HCT116 (cell line): ENCODE data around the gene AGTPBP1. TPM values are rescaled to one million over a fixed set of nuclear protein-coding genes. Genes with fewer than 3 reads are reported as not detected.
"Not testable (repeated sequence)": the region's sequence is repeated elsewhere in the genome, so short reads cannot be mapped to it uniquely, and the experiment has no call there.

Source experiments
- ATAC-seq: fragments of 200-7000 bp; cut with Tn5 transposase; 2 replicates; pipeline ENCODE4 v1.9.1; 2020; ENCODE audit warnings: mild to moderate bottlenecking, moderate library complexity
- BruUV-seq: library from RNA; stranded (reverse); fragments of 400-500 nt; replicated peaks from 2 replicates; lab custom pipeline; 2021; lab: Mats Ljungman, UMichigan
- CTCF ChIA-PET: fragments of 300-600 bp; sonication (Branson Sonifier 250); formaldehyde crosslinking; loops from one replicate; lab custom pipeline; 2021; ENCODE audit warnings: antibody characterized with exemption; lab: Charles Lee
- POLR2A ChIA-PET: fragments of 300-600, 350-600 bp; sonication (Branson Sonifier 250); formaldehyde crosslinking; loops from one replicate; lab custom pipeline; 2021; ENCODE audit warnings: antibody characterized with exemption; lab: Charles Lee
- RAD21 ChIA-PET, 2 experiments: fragments of 300-600 bp; sonication (Branson Sonifier 250); formaldehyde crosslinking; loops; one replicate each; lab custom pipeline; 2023; ENCODE audit warnings: low total read pairs in 2 of 2; ENCODE audit not compliant: uncharacterized antibody in 2 of 2, unreplicated experiment in 2 of 2, low non-redundant PET in 1 of 2; lab: Charles Lee
- DNase-seq: peaks from one replicate; pipeline ENCODE4 v3.0.0-alpha.2; 2010; ENCODE audit warnings: low read depth, low spot score
- H2AFZ ChIP-seq: fragments of 200-600 bp; shearing (Covaris generic), sonication (generic); 2 replicates; pipeline ENCODE4 v1.6.1; 2017; ENCODE audit warnings: low read depth, mixed run types, mixed read lengths, antibody characterized with exemption, low read length; ENCODE audit not compliant: poor library complexity, severe bottlenecking
- H3K27ac ChIP-seq: 2 replicates; pipeline ENCODE4 v1.5.1; 2012; ENCODE audit warnings: low read depth, low read length
- H3K27me3 ChIP-seq: fragments of 200-600 bp; sonication (generic); 2 replicates; pipeline ENCODE4 v1.6.1; 2016; ENCODE audit warnings: mixed run types, low read length, mixed read lengths; ENCODE audit not compliant: insufficient read depth
- H3K36me3 ChIP-seq, 2 experiments: fragments of 200-500 bp in 1 of 2; fragments of 200-600 bp in 1 of 2; sonication (Bioruptor generic) in 1 of 2; sonication (generic) in 1 of 2; 2 replicates each; pipeline versions ENCODE4 v1.5.1 to v1.6.1; 2014 to 2016; ENCODE audit warnings: low read length in 2 of 2, inconsistent platforms in 1 of 2, mixed read lengths in 1 of 2, mixed run types in 1 of 2; ENCODE audit not compliant: insufficient read depth in 2 of 2, control insufficient read depth in 1 of 2
- H3K4me1 ChIP-seq, 2 experiments: fragments of 200-600 bp in 1 of 2; sonication (generic) in 1 of 2; 2 replicates each; pipeline versions ENCODE4 v1.5.1 to v1.6.1; 2012 to 2017; ENCODE audit warnings: low read length in 2 of 2, inconsistent platforms in 1 of 2, mild to moderate bottlenecking in 1 of 2, mixed read lengths in 1 of 2, mixed run types in 1 of 2, moderate library complexity in 1 of 2; ENCODE audit not compliant: insufficient read depth in 2 of 2, control insufficient read depth in 1 of 2
- H3K4me2 ChIP-seq: fragments of 200-600 bp; sonication (generic); 2 replicates; pipeline ENCODE4 v1.6.1; 2017; ENCODE audit warnings: mixed run types, low read length, mixed read lengths
- H3K4me3 ChIP-seq, 2 experiments: fragments of 200-600 bp in 1 of 2; sonication (generic) in 1 of 2; replicated peaks in 1 of 2; 2 replicates each; pipeline ENCODE4 v1.5.1; 2011 to 2016; ENCODE audit warnings: low read length in 2 of 2, control low read depth in 1 of 2, low read depth in 1 of 2, mild to moderate bottlenecking in 1 of 2, mixed read lengths in 1 of 2, mixed run types in 1 of 2
- H3K79me2 ChIP-seq: fragments of 200-600 bp; sonication (generic); 2 replicates; pipeline ENCODE4 v1.6.1; 2017; ENCODE audit warnings: mild to moderate bottlenecking, mixed run types, low read length, moderate library complexity, mixed read lengths; ENCODE audit not compliant: insufficient read depth
- H3K9ac ChIP-seq: fragments of 200-600 bp; sonication (generic); 2 replicates; pipeline ENCODE4 v1.6.1; 2016; ENCODE audit warnings: low read length, mixed read lengths
- H3K9me2 ChIP-seq: fragments of 200-600 bp; sonication (generic), shearing (Covaris generic); 2 replicates; pipeline ENCODE4 v1.6.1; 2017; ENCODE audit warnings: mixed run types, mild to moderate bottlenecking, moderate library complexity; ENCODE audit not compliant: insufficient read depth
- H3K9me3 ChIP-seq, 2 experiments: fragments of 200-500 bp in 1 of 2; fragments of 200-600 bp in 1 of 2; sonication (Bioruptor generic) in 1 of 2; sonication (generic) in 1 of 2; 2 replicates each; pipeline ENCODE4 v1.6.1; 2014 to 2017; ENCODE audit warnings: low read length in 2 of 2, mixed read lengths in 2 of 2, inconsistent platforms in 1 of 2, low read depth in 1 of 2, mild to moderate bottlenecking in 1 of 2, mixed run types in 1 of 2, moderate library complexity in 1 of 2; ENCODE audit not compliant: control insufficient read depth in 1 of 2, insufficient read depth in 1 of 2
- H4K20me1 ChIP-seq: fragments of 200-600 bp; sonication (generic), shearing (Covaris generic); 2 replicates; pipeline ENCODE4 v1.6.1; 2017; ENCODE audit warnings: mixed run types, mild to moderate bottlenecking, moderate library complexity; ENCODE audit not compliant: insufficient read depth
- EGR1 ChIP-seq: IDR thresholded peaks from 2 replicates; pipeline ENCODE4 v1.6.1; 2012; ENCODE audit warnings: low read depth
- ELF1 ChIP-seq: IDR thresholded peaks from 2 replicates; pipeline ENCODE4 v1.6.1; 2012; ENCODE audit warnings: low read depth, borderline replicate concordance
- EZH2 ChIP-seq: fragments of 200-600 bp; sonication (generic); IDR thresholded peaks from 2 replicates; pipeline ENCODE4 v1.6.1; 2017; ENCODE audit warnings: antibody characterized with exemption, mixed run types
- JUND ChIP-seq: IDR thresholded peaks from 2 replicates; pipeline ENCODE4 v1.6.1; 2012
- RAD21 ChIP-seq: IDR thresholded peaks from 2 replicates; pipeline ENCODE4 v1.6.1; 2012; ENCODE audit warnings: low read depth, mild to moderate bottlenecking
- SIN3A ChIP-seq: IDR thresholded peaks from 2 replicates; pipeline ENCODE4 v1.6.1; 2012; ENCODE audit warnings: low read depth
- intact Hi-C: fragments of 100-400 bp; cut with micrococcal nuclease; formaldehyde crosslinking; loops from 2 replicates; pipeline ENCODE4 v1.10.0; 2022
- total RNA-seq: library from RNA; stranded (reverse); gene quantifications from one replicate; pipeline ENCODE4 v1.2.1, GENCODE V29; 2021; ENCODE audit not compliant: unreplicated experiment
- TF ChIP-seq, protein P1 (sequence below), 3 experiments: fragments of 200-600 bp in 1 of 3; sonication (generic) in 1 of 3; IDR thresholded peaks in 2 of 3; conservative IDR thresholded peaks in 1 of 3; 2 replicates each; pipeline ENCODE4 v1.5.1; 2012 to 2017; ENCODE audit warnings: low read depth in 2 of 3, low read length in 2 of 3, antibody characterized with exemption in 1 of 3, borderline replicate concordance in 1 of 3, control low read depth in 1 of 3, mild to moderate bottlenecking in 1 of 3, mixed read lengths in 1 of 3, mixed run types in 1 of 3, moderate library complexity in 1 of 3; ENCODE audit not compliant: insufficient read depth in 1 of 3

AGTPBP1 gene
- total RNA-seq, 1 experiment from 2014 or later = 17.4 TPM

DNA sequence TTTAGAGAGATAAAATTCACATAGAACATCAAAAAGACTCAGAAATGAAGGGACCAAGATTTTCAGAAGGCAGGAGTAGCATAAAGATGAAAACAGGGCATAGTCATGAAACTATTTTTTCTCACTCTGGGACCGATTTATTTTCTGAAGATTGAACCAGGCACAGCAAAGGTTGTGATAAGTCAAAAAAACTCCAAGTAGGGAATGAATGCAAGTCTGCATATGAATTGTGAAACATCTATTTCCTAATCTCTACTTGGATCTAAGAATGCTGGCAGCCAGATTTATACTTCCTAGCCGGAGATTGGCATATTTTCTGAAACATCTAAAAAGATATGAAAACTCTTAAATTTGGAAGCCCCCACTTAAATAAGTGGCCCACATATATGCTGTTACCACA, 16.0 kb upstream of the AGTPBP1 start:
- POLR2A ChIA-PET, H4K20me1 ChIP-seq, H3K36me3 ChIP-seq, H3K9ac ChIP-seq, H3K9me2 ChIP-seq, BruUV-seq, H2AFZ ChIP-seq, H3K27me3 ChIP-seq, H3K9me3 ChIP-seq, ATAC-seq, intact Hi-C loops, DNase-seq, H3K4me1 ChIP-seq, H3K4me2 ChIP-seq, H3K79me2 ChIP-seq, H3K4me3 ChIP-seq, H3K27ac ChIP-seq, RAD21 ChIA-PET, CTCF ChIA-PET: not testable (repeated sequence)

DNA sequence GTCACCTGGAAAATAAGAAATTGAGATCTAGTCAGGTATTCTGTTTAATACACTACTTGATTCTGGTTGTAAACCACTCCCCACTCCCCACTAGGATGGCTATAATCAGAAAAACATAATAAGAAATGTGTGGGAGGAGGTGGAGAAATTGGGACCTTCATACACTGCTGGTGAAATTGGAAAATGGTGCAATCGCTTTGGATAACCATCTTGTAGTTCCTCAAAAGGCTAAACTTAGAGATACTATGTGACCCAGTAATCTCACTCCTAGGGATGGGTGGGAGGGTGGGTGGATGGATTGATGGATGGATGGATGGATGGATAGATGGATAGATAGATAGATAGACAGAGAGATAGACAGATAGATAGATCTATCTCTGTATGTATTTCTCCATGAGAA, 14.5 kb upstream of the AGTPBP1 start:
- H3K4me1 ChIP-seq, H3K27me3 ChIP-seq, H3K79me2 ChIP-seq, H3K9ac ChIP-seq, H4K20me1 ChIP-seq, H2AFZ ChIP-seq, RAD21 ChIA-PET, CTCF ChIA-PET, H3K36me3 ChIP-seq, H3K9me3 ChIP-seq, DNase-seq, intact Hi-C loops, H3K9me2 ChIP-seq, POLR2A ChIA-PET, H3K27ac ChIP-seq, H3K4me3 ChIP-seq, ATAC-seq, H3K4me2 ChIP-seq, BruUV-seq: not testable (repeated sequence)

- ChIA-PET CTCF (no interaction called here), POLR2A (no interaction called here), RAD21 (no interaction called here)
- Histone ChIP-seq H3K27me3 (peaks cover 10% of the 10 kb centered on the region; the same call in 1 of the 2 replicates), H3K9ac (no peak overlapping the region), H2AFZ (no peak overlapping the region), H3K4me3 (no peak overlapping the region), H4K20me1 (no peaks in the 10 kb centered on the region), H3K9me3 (no peaks in the 10 kb centered on the region), H3K27ac (no peak overlapping the region), H3K36me3 (no peaks in the 10 kb centered on the region), H3K4me2 (no peak overlapping the region), H3K9me2 (no peaks in the 10 kb centered on the region), H3K4me1 (peaks cover 17 to 26% of the 10 kb centered on the region in 2 experiments), H3K79me2 (no peaks in the 10 kb centered on the region)
- DNase-seq (no peak), ATAC-seq (no peak)
- no peak for TF ChIP-seq EGR1
- TF ChIP-seq EZH2 = no peak
- no peak for TF ChIP-seq SIN3A
- TF ChIP-seq ELF1 = no peak
- no peak for TF ChIP-seq JUND
- no peak for TF ChIP-seq RAD21
- TF ChIP-seq, protein P1, sequence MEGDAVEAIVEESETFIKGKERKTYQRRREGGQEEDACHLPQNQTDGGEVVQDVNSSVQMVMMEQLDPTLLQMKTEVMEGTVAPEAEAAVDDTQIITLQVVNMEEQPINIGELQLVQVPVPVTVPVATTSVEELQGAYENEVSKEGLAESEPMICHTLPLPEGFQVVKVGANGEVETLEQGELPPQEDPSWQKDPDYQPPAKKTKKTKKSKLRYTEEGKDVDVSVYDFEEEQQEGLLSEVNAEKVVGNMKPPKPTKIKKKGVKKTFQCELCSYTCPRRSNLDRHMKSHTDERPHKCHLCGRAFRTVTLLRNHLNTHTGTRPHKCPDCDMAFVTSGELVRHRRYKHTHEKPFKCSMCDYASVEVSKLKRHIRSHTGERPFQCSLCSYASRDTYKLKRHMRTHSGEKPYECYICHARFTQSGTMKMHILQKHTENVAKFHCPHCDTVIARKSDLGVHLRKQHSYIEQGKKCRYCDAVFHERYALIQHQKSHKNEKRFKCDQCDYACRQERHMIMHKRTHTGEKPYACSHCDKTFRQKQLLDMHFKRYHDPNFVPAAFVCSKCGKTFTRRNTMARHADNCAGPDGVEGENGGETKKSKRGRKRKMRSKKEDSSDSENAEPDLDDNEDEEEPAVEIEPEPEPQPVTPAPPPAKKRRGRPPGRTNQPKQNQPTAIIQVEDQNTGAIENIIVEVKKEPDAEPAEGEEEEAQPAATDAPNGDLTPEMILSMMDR (IDR thresholded peaks at IDR 0.05 in 2 of 3, conservative IDR thresholded peaks at IDR 0.05 in 1 of 3; ENCODE audit: borderline replicate concordance in 1 of 3, insufficient read depth in 1 of 3, low read depth in 2 of 3, low read length in 2 of 3) = no peak
- BruUV-seq = no TSS peak
- intact Hi-C loops = no loop called here
Measured at GRCh38 chr9:85746309-85746708, 4.6 kb upstream of the AGTPBP1 start.
